ENCODE results near the gene VGLL1.

The VGLL1 gene

DNA sequence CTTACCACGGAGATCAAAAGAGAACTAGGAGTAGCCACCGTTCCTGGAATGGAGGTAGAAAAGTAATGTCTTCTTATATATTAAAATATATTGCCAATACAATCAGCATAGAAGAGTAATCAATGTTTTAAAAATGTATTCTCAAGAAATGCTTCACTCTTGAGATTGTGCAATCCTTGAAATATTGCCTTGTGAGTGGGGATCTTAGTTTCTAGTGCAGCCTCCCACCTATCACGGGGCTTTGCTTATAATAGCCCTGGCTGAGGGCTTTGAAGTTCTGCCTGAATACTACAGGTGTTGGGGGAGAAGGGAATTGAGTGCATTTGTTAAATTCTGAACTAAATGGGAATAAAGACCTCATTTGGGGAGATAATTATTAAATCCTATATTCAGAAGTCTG, 55.5 kb downstream of the VGLL1 start:
- in situ Hi-C loops (cut with HindIII; ENCODE audit: low sequenced_read_pairs): no loop called here
- TF ChIP-seq, protein P1, sequence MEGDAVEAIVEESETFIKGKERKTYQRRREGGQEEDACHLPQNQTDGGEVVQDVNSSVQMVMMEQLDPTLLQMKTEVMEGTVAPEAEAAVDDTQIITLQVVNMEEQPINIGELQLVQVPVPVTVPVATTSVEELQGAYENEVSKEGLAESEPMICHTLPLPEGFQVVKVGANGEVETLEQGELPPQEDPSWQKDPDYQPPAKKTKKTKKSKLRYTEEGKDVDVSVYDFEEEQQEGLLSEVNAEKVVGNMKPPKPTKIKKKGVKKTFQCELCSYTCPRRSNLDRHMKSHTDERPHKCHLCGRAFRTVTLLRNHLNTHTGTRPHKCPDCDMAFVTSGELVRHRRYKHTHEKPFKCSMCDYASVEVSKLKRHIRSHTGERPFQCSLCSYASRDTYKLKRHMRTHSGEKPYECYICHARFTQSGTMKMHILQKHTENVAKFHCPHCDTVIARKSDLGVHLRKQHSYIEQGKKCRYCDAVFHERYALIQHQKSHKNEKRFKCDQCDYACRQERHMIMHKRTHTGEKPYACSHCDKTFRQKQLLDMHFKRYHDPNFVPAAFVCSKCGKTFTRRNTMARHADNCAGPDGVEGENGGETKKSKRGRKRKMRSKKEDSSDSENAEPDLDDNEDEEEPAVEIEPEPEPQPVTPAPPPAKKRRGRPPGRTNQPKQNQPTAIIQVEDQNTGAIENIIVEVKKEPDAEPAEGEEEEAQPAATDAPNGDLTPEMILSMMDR (IDR thresholded peaks at IDR 0.05; ENCODE audit: low read depth, low read length, missing control alignments): no peak
- H3K4me3 ChIP-seq (ENCODE audit: low read depth, low read length): no peak overlapping the region

DNA sequence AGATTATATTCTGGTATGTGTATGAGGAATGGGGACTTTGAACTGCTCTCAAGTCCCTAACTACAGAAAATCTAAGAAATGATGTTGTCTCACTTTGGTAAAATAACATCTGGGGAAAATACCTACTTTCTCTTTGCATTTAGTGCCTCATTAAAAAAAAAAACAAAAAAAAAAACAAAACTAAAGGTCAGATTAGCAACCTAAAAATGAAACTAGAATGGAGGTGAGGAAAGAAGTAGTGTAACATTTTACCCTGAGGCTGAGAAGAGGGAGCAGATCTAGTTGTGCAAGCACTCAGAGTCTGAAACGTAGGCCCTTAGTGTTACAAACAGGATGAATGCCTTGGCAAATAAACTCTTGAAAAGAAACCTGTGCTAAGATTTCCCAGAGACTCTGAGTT, 56.0 kb downstream of the VGLL1 start:
- no peak overlapping the region for H3K4me3 ChIP-seq (ENCODE audit: low read depth, low read length)
- TF ChIP-seq, protein P1 (IDR thresholded peaks at IDR 0.05; ENCODE audit: low read depth, low read length, missing control alignments): no peak
- in situ Hi-C loops (cut with HindIII; ENCODE audit: low sequenced_read_pairs): no loop called here
- no peak for DNase-seq (ENCODE audit: low read depth)

More for the DNA sequence above, 55.5 kb downstream of the VGLL1 start:
- no peak for DNase-seq (ENCODE audit: low read depth)

DNA sequence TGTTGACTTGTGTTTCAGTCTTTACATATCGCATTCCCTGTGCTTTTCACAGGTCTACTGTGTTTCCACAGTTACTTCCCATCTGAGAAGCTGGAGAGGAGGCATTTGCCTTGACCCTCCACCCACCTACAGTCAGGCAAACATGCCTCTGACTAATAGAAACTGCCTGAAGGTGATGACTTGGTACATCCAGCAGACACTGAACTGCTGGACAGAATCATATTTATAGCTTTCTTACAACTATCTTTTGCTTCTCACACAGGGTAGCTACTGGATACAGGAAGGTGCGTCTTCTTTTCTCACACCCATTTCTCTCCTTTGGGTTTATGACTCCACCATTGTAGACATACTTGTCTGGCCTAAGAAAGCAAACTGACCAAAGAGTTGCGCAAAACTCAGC, 58.0 kb downstream of the VGLL1 start:
- TF ChIP-seq, protein P1 (IDR thresholded peaks at IDR 0.05; ENCODE audit: low read depth, low read length, missing control alignments): no peak
- no peak for DNase-seq (ENCODE audit: low read depth)
- in situ Hi-C loops (cut with HindIII; ENCODE audit: low sequenced_read_pairs): no loop called here
- no peak overlapping the region for H3K4me3 ChIP-seq (ENCODE audit: low read depth, low read length)

DNA sequence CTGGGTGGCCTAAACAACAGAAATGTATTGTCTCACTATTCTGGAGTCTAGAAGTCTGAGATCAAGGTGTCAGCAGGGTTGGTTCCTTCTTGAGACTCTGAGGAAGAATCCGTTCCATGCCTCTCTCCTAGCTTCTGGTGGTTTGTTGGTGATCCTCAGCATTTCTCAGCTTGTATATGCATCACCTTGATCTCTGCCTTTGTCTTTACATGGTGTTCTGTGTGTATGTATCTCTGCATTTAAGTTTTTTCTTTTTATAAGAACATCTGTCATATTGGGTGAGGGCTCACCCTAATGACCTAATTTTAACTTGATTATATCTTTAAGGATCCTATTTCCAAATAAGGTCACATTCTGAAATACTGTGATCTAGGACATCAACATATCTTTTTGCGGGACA, 65.3 kb downstream of the VGLL1 start:
- TF ChIP-seq, protein P1 (IDR thresholded peaks at IDR 0.05; ENCODE audit: low read depth, low read length, missing control alignments): no peak
- in situ Hi-C loops (cut with HindIII; ENCODE audit: low sequenced_read_pairs): no loop called here
- no peak for DNase-seq (ENCODE audit: low read depth)
- H3K4me3 ChIP-seq (ENCODE audit: low read depth, low read length): no peak overlapping the region

DNA sequence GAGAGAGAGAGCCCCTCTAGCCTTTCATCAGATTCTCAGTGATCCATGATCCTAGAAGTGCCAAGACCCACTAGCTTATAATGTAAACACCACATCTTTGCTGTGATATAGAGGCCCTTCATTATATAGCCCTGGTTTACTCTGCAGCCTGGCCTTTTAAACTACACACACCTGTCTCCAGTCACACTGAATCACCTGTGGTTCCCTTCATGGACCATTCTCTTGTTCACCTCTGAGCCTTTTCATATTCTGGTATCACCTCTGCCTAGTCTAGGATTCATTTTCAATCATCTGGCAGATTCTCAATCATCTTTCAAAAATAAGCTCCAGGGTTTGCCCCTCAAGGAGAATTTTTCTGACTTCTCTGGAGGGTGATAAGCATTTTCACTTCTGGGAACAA, 65.9 kb downstream of the VGLL1 start:
- in situ Hi-C loops (cut with HindIII; ENCODE audit: low sequenced_read_pairs): no loop called here
- H3K4me3 ChIP-seq (ENCODE audit: low read depth, low read length): no peak overlapping the region
- no peak for DNase-seq (ENCODE audit: low read depth)
- TF ChIP-seq, protein P1 (IDR thresholded peaks at IDR 0.05; ENCODE audit: low read depth, low read length, missing control alignments): no peak

DNA sequence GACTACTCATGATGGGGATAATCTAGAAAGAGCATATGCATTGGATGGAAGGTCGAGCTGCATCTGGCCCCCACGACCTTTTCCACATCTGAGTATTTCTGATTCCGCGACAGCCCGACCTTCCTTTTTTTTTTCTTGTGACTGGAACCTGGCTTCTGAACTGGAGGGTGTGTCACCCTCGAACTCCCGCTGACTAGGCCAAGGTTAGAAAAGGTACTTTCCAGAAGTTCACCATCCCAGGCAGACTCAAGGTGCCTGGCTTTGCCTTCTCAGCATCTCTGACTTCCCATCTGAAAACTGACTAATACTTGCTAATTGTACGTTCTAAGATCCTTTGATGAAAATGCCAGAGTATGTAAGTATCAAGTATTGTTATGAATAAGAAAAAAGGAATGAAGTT, 66.6 kb downstream of the VGLL1 start:
- H3K4me3 ChIP-seq (ENCODE audit: low read depth, low read length): no peak overlapping the region
- TF ChIP-seq, protein P1 (IDR thresholded peaks at IDR 0.05; ENCODE audit: low read depth, low read length, missing control alignments): no peak
- in situ Hi-C loops (cut with HindIII; ENCODE audit: low sequenced_read_pairs): no loop called here
- DNase-seq (ENCODE audit: low read depth): no peak

DNA sequence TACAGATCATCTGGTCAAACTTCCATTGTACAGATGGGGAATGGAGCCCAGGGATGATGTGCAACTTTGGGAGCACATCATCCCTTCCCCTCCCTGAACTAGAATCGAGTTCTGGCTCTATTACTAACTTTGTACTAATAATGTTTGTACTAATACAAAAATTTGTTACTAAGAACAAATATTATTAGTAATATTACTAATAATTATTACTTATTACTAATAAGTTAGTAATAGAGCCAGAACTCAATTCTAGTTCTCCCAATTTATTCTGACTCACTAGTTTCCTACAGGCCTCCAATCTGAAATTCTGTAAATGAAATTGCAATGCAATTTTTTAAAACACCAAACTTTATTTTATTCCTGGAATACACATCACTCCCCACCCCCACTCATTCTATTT, 68.0 kb downstream of the VGLL1 start:
- no peak overlapping the region for H3K4me3 ChIP-seq (ENCODE audit: low read depth, low read length)
- no peak for DNase-seq (ENCODE audit: low read depth)
- TF ChIP-seq, protein P1 (IDR thresholded peaks at IDR 0.05; ENCODE audit: low read depth, low read length, missing control alignments): no peak
- in situ Hi-C loops (cut with HindIII; ENCODE audit: low sequenced_read_pairs): no loop called here

All from astrocyte of the cerebellum (primary cell).